HCT116 (cell line): ENCODE measurements around the gene DENND4A. TPM values are rescaled to one million over a fixed set of nuclear protein-coding genes. Genes with fewer than 3 reads are reported as not detected.

ENCODE experiments used
- ATAC-seq: fragments of 200-7000 bp; cut with Tn5 transposase; 2 replicates; pipeline ENCODE4 v1.9.1; 2020; ENCODE audit warnings: mild to moderate bottlenecking, moderate library complexity
- BruUV-seq: library from RNA; stranded (reverse); fragments of 400-500 nt; replicated peaks from 2 replicates; lab custom pipeline; 2021; lab: Mats Ljungman, UMichigan
- CTCF ChIA-PET: fragments of 300-600 bp; sonication (Branson Sonifier 250); formaldehyde crosslinking; loops from one replicate; lab custom pipeline; 2021; ENCODE audit warnings: antibody characterized with exemption; lab: Charles Lee
- POLR2A ChIA-PET: fragments of 300-600, 350-600 bp; sonication (Branson Sonifier 250); formaldehyde crosslinking; loops from one replicate; lab custom pipeline; 2021; ENCODE audit warnings: antibody characterized with exemption; lab: Charles Lee
- RAD21 ChIA-PET, 2 experiments: fragments of 300-600 bp; sonication (Branson Sonifier 250); formaldehyde crosslinking; loops; one replicate each; lab custom pipeline; 2023; ENCODE audit warnings: low total read pairs in 2 of 2; ENCODE audit not compliant: uncharacterized antibody in 2 of 2, unreplicated experiment in 2 of 2, low non-redundant PET in 1 of 2; lab: Charles Lee
- DNase-seq: peaks from one replicate; pipeline ENCODE4 v3.0.0-alpha.2; 2010; ENCODE audit warnings: low read depth, low spot score
- H2AFZ ChIP-seq: fragments of 200-600 bp; shearing (Covaris generic), sonication (generic); 2 replicates; pipeline ENCODE4 v1.6.1; 2017; ENCODE audit warnings: low read depth, mixed run types, mixed read lengths, antibody characterized with exemption, low read length; ENCODE audit not compliant: poor library complexity, severe bottlenecking
- H3K27ac ChIP-seq: 2 replicates; pipeline ENCODE4 v1.5.1; 2012; ENCODE audit warnings: low read depth, low read length
- H3K27me3 ChIP-seq: fragments of 200-600 bp; sonication (generic); 2 replicates; pipeline ENCODE4 v1.6.1; 2016; ENCODE audit warnings: mixed run types, low read length, mixed read lengths; ENCODE audit not compliant: insufficient read depth
- H3K36me3 ChIP-seq, 2 experiments: fragments of 200-500 bp in 1 of 2; fragments of 200-600 bp in 1 of 2; sonication (Bioruptor generic) in 1 of 2; sonication (generic) in 1 of 2; 2 replicates each; pipeline versions ENCODE4 v1.5.1 to v1.6.1; 2014 to 2016; ENCODE audit warnings: low read length in 2 of 2, inconsistent platforms in 1 of 2, mixed read lengths in 1 of 2, mixed run types in 1 of 2; ENCODE audit not compliant: insufficient read depth in 2 of 2, control insufficient read depth in 1 of 2
- H3K4me1 ChIP-seq, 2 experiments: fragments of 200-600 bp in 1 of 2; sonication (generic) in 1 of 2; 2 replicates each; pipeline versions ENCODE4 v1.5.1 to v1.6.1; 2012 to 2017; ENCODE audit warnings: low read length in 2 of 2, inconsistent platforms in 1 of 2, mild to moderate bottlenecking in 1 of 2, mixed read lengths in 1 of 2, mixed run types in 1 of 2, moderate library complexity in 1 of 2; ENCODE audit not compliant: insufficient read depth in 2 of 2, control insufficient read depth in 1 of 2
- H3K4me2 ChIP-seq: fragments of 200-600 bp; sonication (generic); 2 replicates; pipeline ENCODE4 v1.6.1; 2017; ENCODE audit warnings: mixed run types, low read length, mixed read lengths
- H3K4me3 ChIP-seq, 2 experiments: fragments of 200-600 bp in 1 of 2; sonication (generic) in 1 of 2; replicated peaks in 1 of 2; 2 replicates each; pipeline ENCODE4 v1.5.1; 2011 to 2016; ENCODE audit warnings: low read length in 2 of 2, control low read depth in 1 of 2, low read depth in 1 of 2, mild to moderate bottlenecking in 1 of 2, mixed read lengths in 1 of 2, mixed run types in 1 of 2
- H3K79me2 ChIP-seq: fragments of 200-600 bp; sonication (generic); 2 replicates; pipeline ENCODE4 v1.6.1; 2017; ENCODE audit warnings: mild to moderate bottlenecking, mixed run types, low read length, moderate library complexity, mixed read lengths; ENCODE audit not compliant: insufficient read depth
- H3K9ac ChIP-seq: fragments of 200-600 bp; sonication (generic); 2 replicates; pipeline ENCODE4 v1.6.1; 2016; ENCODE audit warnings: low read length, mixed read lengths
- H3K9me2 ChIP-seq: fragments of 200-600 bp; sonication (generic), shearing (Covaris generic); 2 replicates; pipeline ENCODE4 v1.6.1; 2017; ENCODE audit warnings: mixed run types, mild to moderate bottlenecking, moderate library complexity; ENCODE audit not compliant: insufficient read depth
- H3K9me3 ChIP-seq, 2 experiments: fragments of 200-500 bp in 1 of 2; fragments of 200-600 bp in 1 of 2; sonication (Bioruptor generic) in 1 of 2; sonication (generic) in 1 of 2; 2 replicates each; pipeline ENCODE4 v1.6.1; 2014 to 2017; ENCODE audit warnings: low read length in 2 of 2, mixed read lengths in 2 of 2, inconsistent platforms in 1 of 2, low read depth in 1 of 2, mild to moderate bottlenecking in 1 of 2, mixed run types in 1 of 2, moderate library complexity in 1 of 2; ENCODE audit not compliant: control insufficient read depth in 1 of 2, insufficient read depth in 1 of 2
- H4K20me1 ChIP-seq: fragments of 200-600 bp; sonication (generic), shearing (Covaris generic); 2 replicates; pipeline ENCODE4 v1.6.1; 2017; ENCODE audit warnings: mixed run types, mild to moderate bottlenecking, moderate library complexity; ENCODE audit not compliant: insufficient read depth
- EZH2phosphoT487 ChIP-seq: fragments of 200-600 bp; IDR thresholded peaks from 2 replicates; pipeline ENCODE4 v1.6.1; 2018; ENCODE audit warnings: antibody characterized with exemption, borderline replicate concordance
- FOSL1 ChIP-seq: IDR thresholded peaks from 2 replicates; pipeline ENCODE4 v1.6.1; 2012; ENCODE audit warnings: low read depth
- SIN3A ChIP-seq: IDR thresholded peaks from 2 replicates; pipeline ENCODE4 v1.6.1; 2012; ENCODE audit warnings: low read depth
- TCF7L2 ChIP-seq: IDR thresholded peaks from 2 replicates; pipeline ENCODE4 v1.7.0; 2011; ENCODE audit warnings: borderline replicate concordance, inconsistent platforms; ENCODE audit not compliant: insufficient read depth, insufficient read length; ENCODE audit errors: extremely low read depth
- ZFX ChIP-seq: fragments of 450-650 bp; IDR thresholded peaks from 2 replicates; pipeline ENCODE4 v1.6.1; 2017
- ZNF274 ChIP-seq: fragments of 200-500 bp; sonication (Bioruptor generic); IDR thresholded peaks from 2 replicates; pipeline ENCODE4 v1.6.1; 2014; ENCODE audit warnings: mild to moderate bottlenecking, low read depth, low read length, inconsistent platforms
- intact Hi-C: fragments of 100-400 bp; cut with micrococcal nuclease; formaldehyde crosslinking; loops from 2 replicates; pipeline ENCODE4 v1.10.0; 2022
- total RNA-seq: library from RNA; stranded (reverse); gene quantifications from one replicate; pipeline ENCODE4 v1.2.1, GENCODE V29; 2021; ENCODE audit not compliant: unreplicated experiment
- TF ChIP-seq, protein P1 (sequence below): IDR thresholded peaks from 2 replicates; pipeline ENCODE4 v1.6.1; 2012
- TF ChIP-seq, protein P2 (sequence below): IDR thresholded peaks from 2 replicates; pipeline ENCODE4 v1.6.1; 2012

Gene DENND4A
- total RNA-seq, 1 experiment from 2014 or later, result 9.1 TPM

DNA sequence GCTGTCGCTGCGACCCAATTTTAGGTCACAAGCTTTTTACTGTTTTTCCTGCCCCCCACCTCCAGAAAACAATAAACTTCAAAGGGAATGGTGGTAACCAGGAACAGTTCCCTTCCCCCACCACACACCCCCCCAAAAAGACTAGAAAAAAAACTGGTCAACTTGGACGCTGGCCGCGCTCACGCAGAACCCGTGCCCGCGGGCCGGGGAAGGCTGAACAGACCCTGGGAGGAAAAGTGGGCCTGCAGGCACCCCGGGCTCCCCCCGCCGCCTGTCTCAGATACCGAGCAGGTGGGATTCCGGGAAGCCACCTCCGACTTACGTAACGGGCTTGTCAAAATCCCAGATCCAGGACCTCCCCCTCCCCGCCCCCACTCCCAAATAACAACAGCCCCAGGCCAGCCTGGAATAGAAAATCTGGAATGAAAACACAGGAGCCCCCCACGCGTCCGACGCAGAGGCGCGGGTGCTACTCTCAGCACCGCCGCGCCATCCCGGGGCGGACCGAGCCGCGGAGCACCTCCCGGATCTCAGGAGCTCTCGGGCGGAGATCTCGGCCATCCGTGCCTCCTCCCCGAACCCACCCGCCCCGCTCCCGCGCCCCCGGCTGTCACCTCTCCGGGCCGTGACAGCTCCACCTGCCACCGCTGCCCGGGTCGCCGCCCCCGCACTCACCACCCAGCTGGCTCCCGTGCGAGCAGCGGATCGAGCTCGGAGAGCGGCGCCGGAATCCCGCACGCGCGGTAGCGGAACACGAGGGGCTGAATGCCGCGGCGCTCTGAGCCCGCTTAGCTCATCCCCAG lies 557 bp downstream of the DENND4A start:
- intact Hi-C loops, result loop anchor here (1.0 to 10.0 kb wide), 2 partner anchors 78 to 1463 kb away; partner anchors contain the start of genes AAGAB, IQCH and RAB11A
- Histone ChIP-seq H2AFZ (peak overlapping the region; percentile 42), H3K4me1 (peaks cover 30 to 51% of the 10 kb centered on the region in 2 experiments), H3K36me3 (no peaks in the 10 kb centered on the region), H3K9me3 (no peaks in the 10 kb centered on the region), H3K9me2 (no peaks in the 10 kb centered on the region; the same call in 1 of the 2 replicates), H4K20me1 (no peaks in the 10 kb centered on the region), H3K4me3 (peak overlapping the region; percentile 81 to 82), H3K79me2 (peaks cover 44% of the 10 kb centered on the region), H3K27me3 (no peaks in the 10 kb centered on the region), H3K4me2 (peak overlapping the region; percentile 96), H3K9ac (peak overlapping the region; percentile 66), H3K27ac (peak overlapping the region; percentile 31; the same call in 1 of the 2 replicates)
- ATAC-seq (peak; percentile 60), DNase-seq (no peak)
- no TSS peak for BruUV-seq
- POLR2A ChIA-PET, result interaction anchor here (0.8 to 1.2 kb wide), 3 partner anchors 41 to 180 kb away, joined by 3 to 4 read pairs (median 3); partner anchors contain the start of genes INTS14 and RAB11A
- TF ChIP-seq TCF7L2 (no peak), ZNF274 (no peak), EZH2phosphoT487 (no peak), SIN3A (peak; percentile 39; the same call in 1 of the 2 replicates), ZFX (no peak)
- RAD21 ChIA-PET, result no interaction called here
- CTCF ChIA-PET, result interaction anchor here (2.1 kb wide), 1 partner anchor 32 kb away, joined by 6 read pairs; no protein-coding TSS in a partner anchor

DNA sequence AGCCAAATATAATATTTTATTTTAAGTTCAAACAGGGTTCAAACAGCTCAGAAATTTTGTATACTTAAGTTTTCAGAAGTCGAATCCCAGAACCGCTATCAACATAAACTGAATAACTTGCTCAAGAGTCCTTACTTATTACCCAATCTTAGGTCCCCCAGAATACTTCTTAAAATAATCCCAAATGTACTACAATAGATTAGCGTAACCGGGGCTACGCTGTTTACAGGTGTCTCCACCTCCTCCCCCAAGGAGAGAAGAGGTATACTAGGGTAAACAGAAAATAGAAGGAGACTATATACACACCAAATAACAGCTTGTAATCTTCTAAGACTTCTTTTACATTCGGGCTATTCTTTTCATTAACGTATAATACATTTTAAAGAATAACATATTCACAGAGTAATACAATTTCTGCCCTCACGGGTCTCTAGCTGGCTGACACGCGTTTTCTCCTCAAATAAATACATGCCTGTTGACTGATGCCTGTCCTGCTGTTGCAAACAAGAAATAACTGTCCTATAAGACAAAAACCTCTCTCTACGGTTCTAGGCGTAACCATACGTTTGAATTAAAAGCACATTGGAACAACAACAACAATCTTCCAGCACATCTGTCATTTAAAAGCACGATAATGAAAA lies 1.3 kb downstream of the DENND4A start:
- Histone ChIP-seq H3K79me2 (peaks cover 51% of the 10 kb centered on the region), H3K27ac (no peak overlapping the region; the same call in 1 of the 2 replicates), H3K9me3 (no peaks in the 10 kb centered on the region), H3K9me2 (no peaks in the 10 kb centered on the region; the same call in 1 of the 2 replicates), H3K4me3 (peak overlapping the region; percentile 81 to 82), H3K4me2 (peak overlapping the region; percentile 96), H3K4me1 (peaks cover 24 to 44% of the 10 kb centered on the region in 2 experiments), H4K20me1 (no peaks in the 10 kb centered on the region), H2AFZ (peak overlapping the region; percentile 42), H3K27me3 (no peaks in the 10 kb centered on the region), H3K9ac (peak overlapping the region; percentile 66), H3K36me3 (no peaks in the 10 kb centered on the region)
- intact Hi-C loops, result loop anchor here (10.0 kb wide), 1 partner anchor 1464 kb away; the partner anchor contains the start of genes AAGAB and IQCH
- ChIA-PET CTCF (interaction anchor here (2.1 kb wide), 1 partner anchor 33 kb away, joined by 6 read pairs; no protein-coding TSS in a partner anchor), POLR2A (interaction anchor here (0.9 kb wide), 1 partner anchor 42 kb away, joined by 3 read pairs; no protein-coding TSS in a partner anchor), RAD21 (no interaction called here)
- no peak for DNase-seq
- TSS peak; percentile 46 for BruUV-seq
- ATAC-seq, result no peak
- TF ChIP-seq, protein P1, sequence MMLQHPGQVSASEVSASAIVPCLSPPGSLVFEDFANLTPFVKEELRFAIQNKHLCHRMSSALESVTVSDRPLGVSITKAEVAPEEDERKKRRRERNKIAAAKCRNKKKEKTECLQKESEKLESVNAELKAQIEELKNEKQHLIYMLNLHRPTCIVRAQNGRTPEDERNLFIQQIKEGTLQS, result no peak
- TF ChIP-seq, protein P2, sequence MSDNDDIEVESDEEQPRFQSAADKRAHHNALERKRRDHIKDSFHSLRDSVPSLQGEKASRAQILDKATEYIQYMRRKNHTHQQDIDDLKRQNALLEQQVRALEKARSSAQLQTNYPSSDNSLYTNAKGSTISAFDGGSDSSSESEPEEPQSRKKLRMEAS, result 0 out of 2 replicates have a peak, but pooled peaks have one; percentile 1
- TF ChIP-seq ZNF274 (no peak), FOSL1 (no peak)
